Coronary artery (tissue), 2 donors: Measurements from ENCODE around the gene CLDN25.
"Not testable (repeated sequence)": the region's sequence is repeated elsewhere in the genome, so short reads cannot be mapped to it uniquely, and the experiment has no call there.

Source experiments
- DNase-seq: peaks from one replicate; pipeline ENCODE4 v3.0.0-alpha.2; 2017; ENCODE audit warnings: low spot score
- H3K27ac ChIP-seq, 2 donors: fragments of 200-600 bp; sonication (generic); one replicate each; pipeline ENCODE4 v1.5.1; 2016 to 2019
- H3K4me3 ChIP-seq: fragments of 200-600 bp; sonication (generic); 2 replicates; pipeline ENCODE4 v1.5.1; 2016; ENCODE audit warnings: mild to moderate bottlenecking, moderate library complexity
- TF ChIP-seq, protein P1 (sequence below): fragments of 200-600 bp; sonication (generic); IDR thresholded peaks from one replicate; pipeline ENCODE4 v1.5.1; 2019; ENCODE audit warnings: antibody characterized with exemption

CLDN25 gene

GRCh38 chr11:113781682-113782081, 2.1 kb downstream of the CLDN25 start:
- Histone ChIP-seq H3K4me3 (no peak overlapping the region), H3K27ac (no peak overlapping the region)
- TF ChIP-seq, protein P1, sequence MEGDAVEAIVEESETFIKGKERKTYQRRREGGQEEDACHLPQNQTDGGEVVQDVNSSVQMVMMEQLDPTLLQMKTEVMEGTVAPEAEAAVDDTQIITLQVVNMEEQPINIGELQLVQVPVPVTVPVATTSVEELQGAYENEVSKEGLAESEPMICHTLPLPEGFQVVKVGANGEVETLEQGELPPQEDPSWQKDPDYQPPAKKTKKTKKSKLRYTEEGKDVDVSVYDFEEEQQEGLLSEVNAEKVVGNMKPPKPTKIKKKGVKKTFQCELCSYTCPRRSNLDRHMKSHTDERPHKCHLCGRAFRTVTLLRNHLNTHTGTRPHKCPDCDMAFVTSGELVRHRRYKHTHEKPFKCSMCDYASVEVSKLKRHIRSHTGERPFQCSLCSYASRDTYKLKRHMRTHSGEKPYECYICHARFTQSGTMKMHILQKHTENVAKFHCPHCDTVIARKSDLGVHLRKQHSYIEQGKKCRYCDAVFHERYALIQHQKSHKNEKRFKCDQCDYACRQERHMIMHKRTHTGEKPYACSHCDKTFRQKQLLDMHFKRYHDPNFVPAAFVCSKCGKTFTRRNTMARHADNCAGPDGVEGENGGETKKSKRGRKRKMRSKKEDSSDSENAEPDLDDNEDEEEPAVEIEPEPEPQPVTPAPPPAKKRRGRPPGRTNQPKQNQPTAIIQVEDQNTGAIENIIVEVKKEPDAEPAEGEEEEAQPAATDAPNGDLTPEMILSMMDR = no peak
- DNase-seq = no peak

GRCh38 chr11:113782134-113782533, 2.5 kb downstream of the CLDN25 start:
- Histone ChIP-seq H3K4me3 (no peak overlapping the region), H3K27ac (no peak overlapping the region)
- DNase-seq = no peak
- TF ChIP-seq, protein P1 = no peak

DNA sequence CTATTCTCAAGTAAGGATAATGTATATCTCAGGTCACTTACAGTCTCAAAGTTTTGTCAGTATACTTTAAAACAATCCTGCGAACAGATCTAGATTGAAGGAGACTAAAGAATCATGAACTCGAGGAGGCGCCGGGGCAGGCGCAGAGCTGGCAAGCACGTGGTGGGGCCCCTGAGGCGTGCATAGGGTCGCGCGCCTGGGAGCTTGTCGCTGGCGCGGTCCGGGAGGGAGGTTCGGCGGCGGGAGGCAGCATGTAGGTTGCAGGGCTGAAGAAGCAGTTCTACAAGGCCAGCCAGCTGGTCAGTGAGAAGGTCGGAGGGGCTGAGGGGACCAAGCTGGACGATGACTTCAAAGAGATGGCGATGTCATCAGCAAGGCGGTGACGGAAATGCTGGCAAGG, 9.4 kb downstream of the CLDN25 start:
- DNase-seq, H3K4me3 ChIP-seq, H3K27ac ChIP-seq: not testable (repeated sequence)

- no peak overlapping the region for H3K27ac ChIP-seq
- TF ChIP-seq, protein P1 = no peak
- no peak for DNase-seq
- H3K4me3 ChIP-seq = no peak overlapping the region
These were observed 10.2 kb downstream of the CLDN25 start for GRCh38 chr11:113789675-113790320.

- TF ChIP-seq, protein P1 = peak; percentile 53
- H3K27ac ChIP-seq = no peak overlapping the region
- DNase-seq = no peak
- H3K4me3 ChIP-seq = no peak overlapping the region
These were observed 17.2 kb downstream of the CLDN25 start for GRCh38 chr11:113796663-113797259.

GRCh38 chr11:113802621-113803020, 23.0 kb downstream of the CLDN25 start:
- DNase-seq = no peak
- no peak overlapping the region for H3K27ac ChIP-seq
- no peak overlapping the region for H3K4me3 ChIP-seq
- TF ChIP-seq, protein P1 = no peak

DNA sequence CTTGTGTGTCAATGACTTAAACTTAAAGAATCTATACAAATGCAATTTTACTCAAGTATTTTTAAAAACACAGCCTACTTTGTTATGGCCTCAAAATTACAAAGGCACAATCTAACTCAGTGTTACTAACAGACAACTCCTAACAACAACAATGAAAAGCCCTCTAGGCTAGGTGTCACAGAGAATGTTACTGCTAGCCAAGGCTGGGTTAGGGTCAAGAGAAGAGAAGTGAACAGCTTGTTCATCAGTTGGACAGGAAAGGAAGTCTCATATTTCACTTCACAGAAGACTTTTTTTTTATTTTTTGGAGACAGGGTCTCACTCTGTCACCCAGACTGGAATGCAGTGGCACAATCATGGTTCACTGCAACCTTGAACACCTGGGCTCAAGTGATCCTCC, 26.0 kb downstream of the CLDN25 start:
- DNase-seq = no peak
- no peak overlapping the region for H3K27ac ChIP-seq
- TF ChIP-seq, protein P1 = no peak
- no peak overlapping the region for H3K4me3 ChIP-seq
